Measurements from ENCODE around the gene ABCE1. TPM values are rescaled to one million over a fixed set of nuclear protein-coding genes. Genes with fewer than 3 reads are reported as not detected.
A peak's percentile ranks its signal among the peaks of the same experiment; 100 is the strongest.

The ABCE1 gene
- total RNA-seq, 1 donor from 2014 or later = 77.9 TPM

DNA sequence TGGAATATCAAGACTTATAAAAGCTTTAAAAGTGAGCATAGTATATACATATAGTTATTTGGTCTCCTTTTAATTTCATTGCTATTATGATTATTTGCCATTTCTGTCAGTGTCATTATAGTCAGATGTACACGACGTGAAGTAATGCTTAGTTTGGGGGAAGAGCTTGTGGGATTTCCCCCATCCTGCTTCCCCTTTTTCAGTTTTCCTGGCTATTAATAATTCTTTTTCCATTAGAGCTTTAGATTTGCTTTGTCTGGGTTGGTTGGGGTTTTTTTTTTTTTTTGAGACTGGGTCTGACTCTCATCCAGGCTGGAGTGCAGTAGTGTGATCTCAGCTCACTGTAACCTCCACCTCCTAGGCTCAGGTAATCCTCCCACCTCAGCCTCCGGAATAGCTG is 5.4 kb downstream of the ABCE1 start:
- Mint-ChIP-seq H3K4me3 (no peak overlapping the region), H3K9me3 (no peaks in the 10 kb centered on the region), H3K27me3 (no peaks in the 10 kb centered on the region), H3K36me3 (peaks cover 8% of the 10 kb centered on the region), H3K27ac (no peak overlapping the region), H3K4me1 (ENCODE audit: unreplicated experiment) (peaks cover 11% of the 10 kb centered on the region)
- no peak for DNase-seq (ENCODE audit: extremely low spot score, unreplicated experiment)
- TF ChIP-seq, protein P1, sequence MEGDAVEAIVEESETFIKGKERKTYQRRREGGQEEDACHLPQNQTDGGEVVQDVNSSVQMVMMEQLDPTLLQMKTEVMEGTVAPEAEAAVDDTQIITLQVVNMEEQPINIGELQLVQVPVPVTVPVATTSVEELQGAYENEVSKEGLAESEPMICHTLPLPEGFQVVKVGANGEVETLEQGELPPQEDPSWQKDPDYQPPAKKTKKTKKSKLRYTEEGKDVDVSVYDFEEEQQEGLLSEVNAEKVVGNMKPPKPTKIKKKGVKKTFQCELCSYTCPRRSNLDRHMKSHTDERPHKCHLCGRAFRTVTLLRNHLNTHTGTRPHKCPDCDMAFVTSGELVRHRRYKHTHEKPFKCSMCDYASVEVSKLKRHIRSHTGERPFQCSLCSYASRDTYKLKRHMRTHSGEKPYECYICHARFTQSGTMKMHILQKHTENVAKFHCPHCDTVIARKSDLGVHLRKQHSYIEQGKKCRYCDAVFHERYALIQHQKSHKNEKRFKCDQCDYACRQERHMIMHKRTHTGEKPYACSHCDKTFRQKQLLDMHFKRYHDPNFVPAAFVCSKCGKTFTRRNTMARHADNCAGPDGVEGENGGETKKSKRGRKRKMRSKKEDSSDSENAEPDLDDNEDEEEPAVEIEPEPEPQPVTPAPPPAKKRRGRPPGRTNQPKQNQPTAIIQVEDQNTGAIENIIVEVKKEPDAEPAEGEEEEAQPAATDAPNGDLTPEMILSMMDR (conservative IDR thresholded peaks at IDR 0.05) = no peak

DNA sequence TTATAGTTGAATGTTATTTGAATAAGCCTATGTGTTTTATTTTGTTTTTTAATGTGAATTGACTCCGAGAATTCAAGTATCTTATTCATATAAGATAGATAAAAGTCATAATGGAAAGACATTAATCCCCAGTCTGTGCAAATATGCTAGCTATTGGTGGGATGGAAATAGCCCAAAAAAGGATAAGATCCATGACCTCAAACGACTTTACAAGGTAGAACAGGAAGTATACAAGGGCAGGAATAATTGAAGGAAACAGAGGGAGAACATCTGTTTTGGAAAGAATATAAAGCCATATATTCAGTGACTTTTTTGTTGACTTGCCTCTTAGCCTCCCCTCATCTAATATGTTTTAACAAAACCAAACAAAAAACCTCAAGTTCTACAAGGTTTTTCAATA is 9.0 kb downstream of the ABCE1 start:
- no peak overlapping the region for H3K27ac Mint-ChIP-seq
- TF ChIP-seq, protein P1 (conservative IDR thresholded peaks at IDR 0.05) = no peak
- DNase-seq (ENCODE audit: extremely low spot score, unreplicated experiment) = no peak
- peaks cover 8% of the 10 kb centered on the region for H3K4me1 Mint-ChIP-seq (ENCODE audit: unreplicated experiment)
- H3K4me3 Mint-ChIP-seq = no peak overlapping the region
- peaks cover 22% of the 10 kb centered on the region for H3K36me3 Mint-ChIP-seq
- no peaks in the 10 kb centered on the region for H3K27me3 Mint-ChIP-seq
- H3K9me3 Mint-ChIP-seq = no peaks in the 10 kb centered on the region

DNA sequence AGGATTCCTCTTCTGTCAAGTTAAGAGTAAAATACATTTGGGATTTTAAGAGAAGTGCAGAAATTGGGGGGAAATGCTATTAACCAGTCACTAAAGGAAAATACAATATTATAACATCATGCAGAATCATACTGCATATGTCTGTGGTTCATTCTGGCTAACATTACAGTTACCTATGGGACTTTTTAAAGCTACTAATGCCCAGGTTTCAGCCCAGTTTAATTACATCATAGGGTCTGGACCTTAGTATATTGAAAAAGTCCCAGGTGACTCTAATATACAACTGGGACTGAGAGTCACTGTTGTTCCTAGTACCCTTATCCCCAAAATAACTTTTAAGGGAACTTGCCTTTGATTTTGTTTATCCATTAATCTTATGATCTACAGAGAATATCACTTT is 10.0 kb downstream of the ABCE1 start:
- H3K27ac Mint-ChIP-seq = no peak overlapping the region
- no peaks in the 10 kb centered on the region for H3K27me3 Mint-ChIP-seq
- no peak overlapping the region for H3K4me3 Mint-ChIP-seq
- TF ChIP-seq, protein P1 (conservative IDR thresholded peaks at IDR 0.05) = no peak
- H3K9me3 Mint-ChIP-seq = no peaks in the 10 kb centered on the region
- peaks cover 27% of the 10 kb centered on the region for H3K36me3 Mint-ChIP-seq
- peaks cover 8% of the 10 kb centered on the region for H3K4me1 Mint-ChIP-seq (ENCODE audit: unreplicated experiment)
- no peak for DNase-seq (ENCODE audit: extremely low spot score, unreplicated experiment)

DNA sequence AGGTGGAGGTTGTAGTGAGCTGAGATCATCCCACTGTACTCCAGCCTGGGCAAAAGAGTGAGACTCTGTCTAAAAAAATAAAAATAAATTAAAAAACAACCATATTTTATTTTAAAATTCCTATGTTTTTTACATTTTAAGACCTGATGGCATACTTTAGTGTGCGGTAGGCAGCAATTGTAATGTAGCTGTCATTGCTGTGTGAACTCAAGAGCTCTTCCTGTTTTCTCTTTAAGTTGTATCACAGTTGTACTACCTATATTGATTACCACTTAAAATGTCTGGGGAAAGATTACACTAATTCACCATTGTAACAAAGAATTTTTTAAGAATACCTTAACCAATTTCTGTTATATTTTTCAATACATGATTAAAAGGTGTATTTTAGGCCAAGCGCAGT is 27.3 kb downstream of the ABCE1 start:
- Mint-ChIP-seq H3K4me1 (ENCODE audit: unreplicated experiment) (no peaks in the 10 kb centered on the region), H3K27ac (no peak overlapping the region), H3K4me3 (no peak overlapping the region), H3K36me3 (peaks cover 11% of the 10 kb centered on the region), H3K9me3 (no peaks in the 10 kb centered on the region), H3K27me3 (no peaks in the 10 kb centered on the region)
- no peak for DNase-seq (ENCODE audit: extremely low spot score, unreplicated experiment)
- TF ChIP-seq, protein P1 (conservative IDR thresholded peaks at IDR 0.05) = no peak

DNA sequence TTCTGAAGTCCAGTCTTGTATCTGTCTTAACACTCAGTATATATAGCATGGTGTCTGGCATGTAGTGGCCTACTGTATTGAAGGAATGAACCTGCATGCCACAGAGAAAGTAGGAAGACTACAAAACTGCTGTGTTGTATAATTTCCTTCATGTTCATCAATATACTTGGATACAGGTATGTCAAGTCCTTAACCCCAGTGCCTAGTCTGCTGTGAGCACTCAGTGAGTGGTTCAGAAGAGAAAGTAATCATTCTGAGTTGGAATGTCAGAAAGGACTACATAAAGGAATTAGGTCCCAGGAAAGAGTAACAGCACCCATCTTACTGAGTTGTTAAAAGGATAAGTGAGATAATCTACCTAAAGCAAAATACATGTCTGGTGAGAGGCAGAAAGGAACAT is 32.0 kb downstream of the ABCE1 start:
- peaks cover 10% of the 10 kb centered on the region for H3K4me1 Mint-ChIP-seq (ENCODE audit: unreplicated experiment)
- DNase-seq (ENCODE audit: extremely low spot score, unreplicated experiment) = no peak
- TF ChIP-seq, protein P1 (conservative IDR thresholded peaks at IDR 0.05) = no peak
- H3K4me3 Mint-ChIP-seq = no peak overlapping the region
- H3K27ac Mint-ChIP-seq = no peak overlapping the region
- no peaks in the 10 kb centered on the region for H3K27me3 Mint-ChIP-seq
- H3K9me3 Mint-ChIP-seq = no peaks in the 10 kb centered on the region
- peaks cover 20% of the 10 kb centered on the region for H3K36me3 Mint-ChIP-seq

DNA sequence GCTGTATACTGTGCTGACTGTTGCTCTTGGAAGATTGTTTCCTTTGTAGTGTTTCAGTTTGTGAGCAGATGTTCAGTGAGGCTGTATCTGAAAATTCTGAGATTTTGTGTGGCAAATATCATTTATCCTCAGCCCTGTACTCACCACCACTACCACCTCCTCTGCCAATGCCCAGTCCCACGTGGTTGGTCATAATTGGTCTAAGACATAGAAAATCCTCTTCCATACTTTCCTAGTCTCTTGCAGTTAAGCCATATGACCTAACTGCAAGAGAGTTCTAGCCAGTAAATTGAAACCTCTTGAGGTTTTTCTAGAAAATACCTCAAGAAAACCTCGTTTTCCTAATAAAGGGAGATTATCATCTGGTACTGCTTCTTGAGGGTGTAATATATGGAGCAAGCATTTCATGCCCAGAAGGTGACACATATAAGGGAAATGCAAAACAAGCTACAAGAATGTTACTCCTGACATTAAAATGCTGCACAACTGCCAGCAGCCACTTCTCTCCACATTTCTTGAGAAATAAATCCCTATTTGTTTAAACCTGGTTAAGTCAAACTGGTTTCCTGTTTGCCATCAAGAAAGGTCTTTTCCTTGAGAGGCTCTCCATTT is 32.8 kb downstream of the ABCE1 start:
- Mint-ChIP-seq H3K4me3 (no peak overlapping the region), H3K36me3 (peaks cover 21% of the 10 kb centered on the region), H3K4me1 (ENCODE audit: unreplicated experiment) (peaks cover 10% of the 10 kb centered on the region), H3K27ac (peak overlapping the region; percentile 58), H3K27me3 (no peaks in the 10 kb centered on the region), H3K9me3 (no peaks in the 10 kb centered on the region)
- TF ChIP-seq, protein P1 (conservative IDR thresholded peaks at IDR 0.05) = no peak
- DNase-seq (ENCODE audit: extremely low spot score, unreplicated experiment) = no peak
